H1 (cell line): ENCODE data around the gene SLC17A8. TPM values are rescaled to one million over a fixed set of nuclear protein-coding genes. Genes with fewer than 3 reads are reported as not detected.
A peak's percentile ranks its signal among the peaks of the same experiment; 100 is the strongest.

Experiments used
- CTCF ChIA-PET: fragments of 300-600 bp; sonication (Branson Sonifier 250); formaldehyde crosslinking; loops from one replicate; lab custom pipeline; 2021; ENCODE audit not compliant: partially characterized antibody; lab: Charles Lee
- POLR2A ChIA-PET: fragments of 300-600 bp; sonication (Branson Sonifier 250); formaldehyde crosslinking; loops from one replicate; lab custom pipeline; 2021; ENCODE audit warnings: inconsistent platforms; ENCODE audit not compliant: partially characterized antibody; lab: Charles Lee
- DNase-seq, 2 experiments: peaks; one replicate each; pipeline versions ENCODE4 v3.0.0 to v3.0.0-alpha.2; 2010 to 2022; ENCODE audit warnings: low spot score in 2 of 2, low read depth in 1 of 2, mixed read lengths in 1 of 2
- FAIRE-seq: peaks from 2 replicates; lab custom pipeline; 2011; peaks lifted over from hg19 to GRCh38; lab: Jason Lieb, UNC
- H2AFZ ChIP-seq: 2 replicates; pipeline ENCODE4 v1.8.1; 2012; ENCODE audit warnings: low read length, inconsistent platforms
- H2AK5ac ChIP-seq: 2 replicates; pipeline ENCODE4 v1.6.1; 2013; ENCODE audit warnings: low read depth, low read length
- H2BK120ac ChIP-seq: replicated peaks from 2 replicates; pipeline ENCODE3; 2013; ENCODE audit warnings: low read depth, low read length, inconsistent platforms
- H2BK12ac ChIP-seq: 2 replicates; pipeline ENCODE4 v1.6.1; 2013; ENCODE audit warnings: low read depth, low read length
- H2BK15ac ChIP-seq: 2 replicates; pipeline ENCODE4 v1.6.1; 2013; ENCODE audit warnings: low read length
- H2BK20ac ChIP-seq: 2 replicates; pipeline ENCODE4 v1.6.1; 2013; ENCODE audit warnings: low read length
- H2BK5ac ChIP-seq: 2 replicates; pipeline ENCODE4 v1.6.1; 2013; ENCODE audit warnings: low read depth, low read length
- H3K14ac ChIP-seq: 2 replicates; pipeline ENCODE4 v1.6.1; 2013; ENCODE audit warnings: inconsistent platforms; ENCODE audit not compliant: insufficient read length
- H3K18ac ChIP-seq: 2 replicates; pipeline ENCODE4 v1.6.1; 2013; ENCODE audit warnings: low read length; ENCODE audit errors: extremely low read depth
- H3K23ac ChIP-seq: 2 replicates; pipeline ENCODE4 v1.6.1; 2013; ENCODE audit warnings: inconsistent platforms; ENCODE audit not compliant: insufficient read length
- H3K23me2 ChIP-seq: 2 replicates; pipeline ENCODE4 v1.6.1; 2013; ENCODE audit warnings: low read depth, low read length
- H3K27ac ChIP-seq: 2 replicates; pipeline ENCODE4 v1.6.1; 2011; ENCODE audit warnings: low read depth, low read length, inconsistent platforms
- H3K27me3 ChIP-seq, 4 experiments: replicated peaks in 1 of 4; 1 replicate in 1 of 4; 2 replicates in 3 of 4; pipeline versions ENCODE4 v1.6.1 to v1.8.1; 2011 to 2013; ENCODE audit warnings: low read length in 3 of 4, mild to moderate bottlenecking in 3 of 4, inconsistent platforms in 2 of 4, mixed read lengths in 2 of 4, moderate library complexity in 1 of 4; ENCODE audit not compliant: control insufficient read depth in 3 of 4, insufficient read depth in 3 of 4; ENCODE audit errors: extremely low read depth in 1 of 4
- H3K36me3 ChIP-seq, 4 experiments: 2 replicates each; pipeline versions ENCODE4 v1.6.1 to v1.8.1; 2011 to 2013; ENCODE audit warnings: mild to moderate bottlenecking in 4 of 4, low read length in 3 of 4, moderate library complexity in 2 of 4, control low read depth in 1 of 4, inconsistent platforms in 1 of 4; ENCODE audit not compliant: insufficient read depth in 4 of 4, control insufficient read depth in 2 of 4
- H3K4ac ChIP-seq: replicated peaks from 2 replicates; pipeline ENCODE3; 2013; ENCODE audit warnings: low read length, low read depth, mixed read lengths, inconsistent platforms; ENCODE audit not compliant: insufficient read length
- H3K4me1 ChIP-seq, 4 experiments: replicated peaks in 1 of 4; 1 replicate in 1 of 4; 2 replicates in 3 of 4; pipeline versions ENCODE4 v1.6.1 to v1.8.1; 2011 to 2013; ENCODE audit warnings: low read length in 3 of 4, inconsistent platforms in 2 of 4, mixed read lengths in 1 of 4; ENCODE audit not compliant: insufficient read depth in 4 of 4, control insufficient read depth in 3 of 4
- H3K4me2 ChIP-seq, 2 experiments: 2 replicates each; pipeline versions ENCODE4 v1.6.1 to v1.8.1; 2011 to 2013; ENCODE audit warnings: low read depth in 2 of 2, low read length in 2 of 2, control low read depth in 1 of 2, inconsistent platforms in 1 of 2, mild to moderate bottlenecking in 1 of 2; ENCODE audit not compliant: insufficient read depth in 1 of 2
- H3K4me3 ChIP-seq, 4 experiments: fragments of 200-600, 300-600 bp in 1 of 4; sonication (generic), shearing (Covaris generic), sonication (Bioruptor Twin) in 1 of 4; 2 replicates each; pipeline versions ENCODE4 v1.5.1 to v1.8.1; 2011 to 2016; ENCODE audit warnings: low read length in 4 of 4, low read depth in 3 of 4, control low read depth in 2 of 4, inconsistent platforms in 2 of 4, mild to moderate bottlenecking in 2 of 4, mixed read lengths in 1 of 4, moderate library complexity in 1 of 4; ENCODE audit not compliant: insufficient read depth in 2 of 4; ENCODE audit errors: extremely low read depth in 1 of 4
- H3K56ac ChIP-seq: replicated peaks from 2 replicates; pipeline ENCODE3; 2013; ENCODE audit warnings: low read depth, mild to moderate bottlenecking, mixed read lengths, low read length, inconsistent platforms; ENCODE audit not compliant: insufficient read length
- H3K79me1 ChIP-seq: 2 replicates; pipeline ENCODE4 v1.6.1; 2013; ENCODE audit warnings: low read depth, low read length, control low read depth
- H3K79me2 ChIP-seq, 2 experiments: 2 replicates each; pipeline versions ENCODE4 v1.6.1 to v1.8.1; 2012 to 2013; ENCODE audit warnings: low read length in 2 of 2, mild to moderate bottlenecking in 2 of 2, inconsistent platforms in 1 of 2; ENCODE audit not compliant: insufficient read depth in 2 of 2, control insufficient read depth in 1 of 2
- H3K9ac ChIP-seq, 4 experiments: replicated peaks in 1 of 4; 1 replicate in 1 of 4; 2 replicates in 3 of 4; pipeline versions ENCODE4 v1.6.1 to v1.8.1; 2011 to 2013; ENCODE audit warnings: low read depth in 3 of 4, low read length in 3 of 4, control low read depth in 2 of 4, mild to moderate bottlenecking in 2 of 4, moderate library complexity in 2 of 4, inconsistent platforms in 1 of 4; ENCODE audit errors: extremely low read depth in 1 of 4
- H3K9me3 ChIP-seq, 2 experiments: 2 replicates each; pipeline versions ENCODE4 v1.6.1 to v1.8.1; 2012 to 2013; ENCODE audit warnings: mild to moderate bottlenecking in 2 of 2, moderate library complexity in 2 of 2, control low read depth in 1 of 2, inconsistent platforms in 1 of 2, low read depth in 1 of 2, low read length in 1 of 2, mixed read lengths in 1 of 2; ENCODE audit not compliant: insufficient read depth in 2 of 2
- H4K20me1 ChIP-seq, 2 experiments: replicated peaks in 1 of 2; 2 replicates each; pipeline versions ENCODE3 to v1.8.1; 2011 to 2013; ENCODE audit warnings: inconsistent platforms in 2 of 2, low read length in 2 of 2, mild to moderate bottlenecking in 1 of 2; ENCODE audit not compliant: insufficient read depth in 2 of 2, control insufficient read depth in 1 of 2
- H4K5ac ChIP-seq: 2 replicates; pipeline ENCODE4 v1.6.1; 2013; ENCODE audit warnings: low read length, low read depth, mixed read lengths, inconsistent platforms; ENCODE audit not compliant: insufficient read length
- H4K8ac ChIP-seq: 2 replicates; pipeline ENCODE4 v1.8.0; 2013; ENCODE audit warnings: mild to moderate bottlenecking, moderate library complexity, low read length, inconsistent platforms; ENCODE audit not compliant: insufficient read depth; ENCODE audit errors: extremely low read depth
- H4K91ac ChIP-seq: replicated peaks from 2 replicates; pipeline ENCODE3; 2013; ENCODE audit warnings: low read length, mixed read lengths, inconsistent platforms; ENCODE audit not compliant: insufficient read length
- ATF2 ChIP-seq: IDR thresholded peaks from 2 replicates; pipeline ENCODE4 v1.6.1; 2012; ENCODE audit warnings: low read length, inconsistent platforms
- CBX8 ChIP-seq: fragments of 300-800, 300-1000 bp; sonication (generic); IDR thresholded peaks from 2 replicates; pipeline ENCODE4 v1.7.1; 2016; ENCODE audit warnings: low read depth, low read length, borderline replicate concordance
- CTCF ChIP-seq, 3 experiments: IDR thresholded peaks; 1 replicate in 2 of 3; 2 replicates in 1 of 3; pipeline versions ENCODE4 v1.5.1 to v1.6.1; 2011; ENCODE audit warnings: low read length in 3 of 3, mild to moderate bottlenecking in 3 of 3, inconsistent platforms in 2 of 3, low read depth in 1 of 3, moderate library complexity in 1 of 3; ENCODE audit not compliant: insufficient read depth in 1 of 3; ENCODE audit errors: control extremely low read depth in 1 of 3
- HDAC2 ChIP-seq, 2 experiments: fragments of 300-600 bp in 1 of 2; sonication (generic) in 1 of 2; IDR thresholded peaks; 2 replicates each; pipeline ENCODE4 v1.6.1; 2011 to 2012; ENCODE audit warnings: low read depth in 2 of 2, low read length in 2 of 2, mild to moderate bottlenecking in 2 of 2, moderate library complexity in 2 of 2, borderline replicate concordance in 1 of 2, inconsistent platforms in 1 of 2
- MAX ChIP-seq: IDR thresholded peaks from 2 replicates; pipeline ENCODE4 v1.6.1; 2012; ENCODE audit warnings: inconsistent platforms
- POLR2A ChIP-seq, 2 experiments: IDR thresholded peaks; 1 replicate in 1 of 2; 2 replicates in 1 of 2; pipeline ENCODE4 v1.6.1; 2011; ENCODE audit warnings: low read depth in 2 of 2, low read length in 2 of 2, mild to moderate bottlenecking in 2 of 2; ENCODE audit errors: control extremely low read depth in 1 of 2
- USF2 ChIP-seq: IDR thresholded peaks from 2 replicates; pipeline ENCODE4 v1.6.1; 2011; ENCODE audit warnings: low read length, improper control_type of control experiment
- WGBS, 2 experiments: shearing (Covaris generic) in 1 of 2; methylation state at CpG; one replicate each; pipeline versions ENCODE4 v1.1.6 to v1.1.7; 2013 to 2015; ENCODE audit warnings: low lambda C conversion rate in 2 of 2, mixed read lengths in 2 of 2, inconsistent platforms in 1 of 2, low coverage in 1 of 2, missing lambda C conversion rate in 1 of 2; ENCODE audit not compliant: insufficient replicate concordance in 2 of 2, insufficient coverage in 1 of 2, insufficient read length in 1 of 2; ENCODE audit errors: extremely low coverage in 1 of 2, missing lambda C conversion rate in 1 of 2; 5-methylcytosine and 5-hydroxymethylcytosine counted together
- polyA plus RNA-seq, 7 experiments: library from polyadenylated mRNA; depleted of rRNA in 3 of 7; stranded (reverse) in 5 of 7; unstranded in 2 of 7; fragments of >200 nt in 5 of 7; fragments of 200-250 nt in 2 of 7; gene quantifications; 1 replicate in 5 of 7; 2 replicates in 1 of 7; 4 replicates in 1 of 7; pipeline versions ENCODE4 v1.2.1 to v1.2.3, GENCODE V29; 2011 to 2013; ENCODE audit warnings: missing spikeins in 2 of 7, mixed read lengths in 2 of 7
- total RNA-seq: library from RNA; stranded (reverse); fragmentation: NEBNext Ultra II Directional; extraction: Animal tissue kit (Norgen Biotek cat#: 25700); gene quantifications from 2 replicates; pipeline ENCODE4 v1.2.1, GENCODE V29; 2021

The SLC17A8 gene
- total and polyA plus RNA-seq, 2 of the 8 experiments (the other 6 are each of a cell fraction or from before 2014, with no cell fraction given) = 0.14 to 0.30 TPM

- no peaks in the 10 kb centered on the region for H3K36me3 ChIP-seq
- H3K18ac ChIP-seq = no peak overlapping the region
- H3K79me1 ChIP-seq = no peaks in the 10 kb centered on the region
- no peaks in the 10 kb centered on the region for H4K20me1 ChIP-seq
- DNase-seq (no peak), FAIRE-seq (no peak)
- H3K4me3 ChIP-seq = peak overlapping the region in 1 of 4 experiments; percentile 10; a peak in 1 of 8 replicates
- no peak overlapping the region for H3K9ac ChIP-seq
- H3K79me2 ChIP-seq = no peaks in the 10 kb centered on the region
- ChIA-PET POLR2A (no interaction called here), CTCF (interaction anchor here (1.4 to 3.6 kb wide), 3 partner anchors 8 to 183 kb away, joined by 3 to 22 read pairs (median 3); no protein-coding TSS in a partner anchor)
- H2AFZ ChIP-seq = no peak overlapping the region
- H4K5ac ChIP-seq = no peak overlapping the region
- H3K14ac ChIP-seq = no peak overlapping the region
- H3K4ac ChIP-seq = peak overlapping the region; percentile 27
- H3K27ac ChIP-seq = no peak overlapping the region
- H2BK15ac ChIP-seq = no peak overlapping the region
- no peak overlapping the region for H2BK5ac ChIP-seq
- H2BK20ac ChIP-seq = no peak overlapping the region
- H2AK5ac ChIP-seq = no peak overlapping the region
- H4K91ac ChIP-seq = no peak overlapping the region
- no peak overlapping the region for H4K8ac ChIP-seq
- no peak overlapping the region for H2BK120ac ChIP-seq
- 84% methylated on average over 6 of the region's 6 CpGs; no CpG with 5 or more reads in 1 of the 2 experiments for WGBS, 2 experiments
- peaks cover 0 to 4% of the 10 kb centered on the region in 2 experiments; a peak in 1 of 4 replicates for H3K9me3 ChIP-seq
- H3K23me2 ChIP-seq = no peaks in the 10 kb centered on the region
- H3K4me1 ChIP-seq = peaks cover 3 to 17% (median 13%) of the 10 kb centered on the region in 4 experiments; a peak in 5 of 7 replicates
- no peaks in the 10 kb centered on the region for H3K27me3 ChIP-seq
- H3K23ac ChIP-seq = no peak overlapping the region
- H3K4me2 ChIP-seq = peak overlapping the region in 1 of 2 experiments; percentile 3; a peak in 1 of 4 replicates
- H3K56ac ChIP-seq = no peak overlapping the region
- peak overlapping the region; percentile 51; the same call in 1 of the 2 replicates for H2BK12ac ChIP-seq
- TF ChIP-seq ATF2 (no peak), POLR2A (IDR thresholded peaks at IDR 0.05; ENCODE audit: control extremely low read depth in 1 of 2, low read depth in 2 of 2, low read length in 2 of 2) (no peak), USF2 (no peak), HDAC2 (IDR thresholded peaks at IDR 0.05; ENCODE audit: borderline replicate concordance in 1 of 2, low read depth in 2 of 2, low read length in 2 of 2) (no peak), MAX (no peak), CTCF (IDR thresholded peaks at IDR 0.05; ENCODE audit: control extremely low read depth in 1 of 3, insufficient read depth in 1 of 3, low read depth in 1 of 3, low read length in 3 of 3) (no peak), CBX8 (no peak)
Observed at GRCh38 chr12:100371146-100371545, 14.3 kb downstream of the SLC17A8 start.
